Hepatocyte (in vitro differentiated cells): ENCODE measurements around the gene TEAD1.

ENCODE experiments used
- EZH2 ChIP-seq: fragments of 200-600 bp; sonication (generic); IDR thresholded peaks from 2 replicates; pipeline ENCODE4 v1.6.1; 2016; ENCODE audit warnings: antibody characterized with exemption, mild to moderate bottlenecking, borderline replicate concordance
- EZH2phosphoT487 ChIP-seq: fragments of 200-600 bp; sonication (generic); IDR thresholded peaks from one replicate; pipeline ENCODE4 v1.6.1; 2018; ENCODE audit warnings: antibody characterized with exemption, mild to moderate bottlenecking, low read depth, moderate library complexity; ENCODE audit not compliant: unreplicated experiment, severe bottlenecking
- TF ChIP-seq, protein P1 (sequence below): fragments of 200-600 bp; sonication (generic); IDR thresholded peaks from 2 replicates; pipeline ENCODE4 v1.5.1; 2016; ENCODE audit warnings: antibody characterized with exemption, mild to moderate bottlenecking; ENCODE audit not compliant: poor library complexity

DNA sequence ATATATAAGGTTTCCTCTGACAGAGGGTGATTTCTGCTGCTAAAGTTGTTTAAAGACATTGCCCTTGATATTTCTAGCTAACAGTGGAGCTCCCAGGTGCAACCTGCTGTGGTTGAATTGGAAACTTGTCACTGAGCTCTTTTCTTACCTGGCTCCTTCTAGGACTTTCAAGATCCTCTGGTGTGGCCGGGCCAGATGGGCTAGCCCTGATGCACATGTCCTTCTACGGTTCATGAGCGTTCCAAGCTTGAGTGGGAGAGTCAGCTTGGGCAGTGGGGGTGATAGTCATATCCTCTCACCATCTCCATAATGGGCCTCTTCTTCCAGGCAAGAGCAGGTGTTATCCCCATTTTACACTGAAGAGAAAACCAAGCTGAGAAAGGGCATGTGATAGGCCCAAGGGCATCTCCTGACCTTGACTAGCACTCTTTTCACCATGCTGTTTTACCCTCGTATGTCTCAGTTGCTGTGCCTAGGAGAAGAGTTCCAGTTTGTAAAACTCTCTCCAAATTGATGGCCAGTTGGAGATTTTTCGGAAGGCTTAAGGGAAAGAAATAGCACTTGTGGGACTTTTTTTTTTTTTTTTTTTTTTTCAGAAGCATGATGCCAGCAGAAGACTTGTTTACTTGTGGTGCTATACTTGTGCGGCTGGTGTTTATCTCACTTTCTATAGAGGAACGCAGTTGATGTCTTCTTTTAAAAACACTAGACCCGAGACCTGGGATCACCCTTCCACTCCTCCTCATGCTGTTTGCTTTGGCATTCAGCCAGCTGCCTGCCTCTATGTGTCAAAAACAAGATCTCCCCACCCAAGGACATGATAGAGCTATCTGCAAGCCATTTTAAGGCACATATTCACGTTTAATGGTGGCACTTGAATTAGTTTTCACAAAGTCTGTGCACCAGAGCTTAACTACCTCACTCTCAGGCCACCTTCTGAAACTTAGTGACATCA lies 32.6 kb downstream of the TEAD1 start:
- TF ChIP-seq, protein P1, sequence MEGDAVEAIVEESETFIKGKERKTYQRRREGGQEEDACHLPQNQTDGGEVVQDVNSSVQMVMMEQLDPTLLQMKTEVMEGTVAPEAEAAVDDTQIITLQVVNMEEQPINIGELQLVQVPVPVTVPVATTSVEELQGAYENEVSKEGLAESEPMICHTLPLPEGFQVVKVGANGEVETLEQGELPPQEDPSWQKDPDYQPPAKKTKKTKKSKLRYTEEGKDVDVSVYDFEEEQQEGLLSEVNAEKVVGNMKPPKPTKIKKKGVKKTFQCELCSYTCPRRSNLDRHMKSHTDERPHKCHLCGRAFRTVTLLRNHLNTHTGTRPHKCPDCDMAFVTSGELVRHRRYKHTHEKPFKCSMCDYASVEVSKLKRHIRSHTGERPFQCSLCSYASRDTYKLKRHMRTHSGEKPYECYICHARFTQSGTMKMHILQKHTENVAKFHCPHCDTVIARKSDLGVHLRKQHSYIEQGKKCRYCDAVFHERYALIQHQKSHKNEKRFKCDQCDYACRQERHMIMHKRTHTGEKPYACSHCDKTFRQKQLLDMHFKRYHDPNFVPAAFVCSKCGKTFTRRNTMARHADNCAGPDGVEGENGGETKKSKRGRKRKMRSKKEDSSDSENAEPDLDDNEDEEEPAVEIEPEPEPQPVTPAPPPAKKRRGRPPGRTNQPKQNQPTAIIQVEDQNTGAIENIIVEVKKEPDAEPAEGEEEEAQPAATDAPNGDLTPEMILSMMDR, result no peak
- TF ChIP-seq EZH2, result no peak
- TF ChIP-seq EZH2phosphoT487, result no peak
